Measurements from ENCODE around the gene POLD1. TPM values are rescaled to one million over a fixed set of nuclear protein-coding genes. Genes with fewer than 3 reads are reported as not detected.
"Not testable (repeated sequence)": the region's sequence is repeated elsewhere in the genome, so short reads cannot be mapped to it uniquely, and the experiment has no call there.

Gene POLD1
- total RNA-seq = 35.1 TPM
- long read RNA-seq, transcript POLD1-201 (27 exons, 3,444 nt) = major isoform, 18 of 70 reads
- long read RNA-seq, partial matches to known transcripts = 32 of 70 reads
- long read RNA-seq, other reads (novel, unspliced or antisense) = 17 of 70 reads

DNA sequence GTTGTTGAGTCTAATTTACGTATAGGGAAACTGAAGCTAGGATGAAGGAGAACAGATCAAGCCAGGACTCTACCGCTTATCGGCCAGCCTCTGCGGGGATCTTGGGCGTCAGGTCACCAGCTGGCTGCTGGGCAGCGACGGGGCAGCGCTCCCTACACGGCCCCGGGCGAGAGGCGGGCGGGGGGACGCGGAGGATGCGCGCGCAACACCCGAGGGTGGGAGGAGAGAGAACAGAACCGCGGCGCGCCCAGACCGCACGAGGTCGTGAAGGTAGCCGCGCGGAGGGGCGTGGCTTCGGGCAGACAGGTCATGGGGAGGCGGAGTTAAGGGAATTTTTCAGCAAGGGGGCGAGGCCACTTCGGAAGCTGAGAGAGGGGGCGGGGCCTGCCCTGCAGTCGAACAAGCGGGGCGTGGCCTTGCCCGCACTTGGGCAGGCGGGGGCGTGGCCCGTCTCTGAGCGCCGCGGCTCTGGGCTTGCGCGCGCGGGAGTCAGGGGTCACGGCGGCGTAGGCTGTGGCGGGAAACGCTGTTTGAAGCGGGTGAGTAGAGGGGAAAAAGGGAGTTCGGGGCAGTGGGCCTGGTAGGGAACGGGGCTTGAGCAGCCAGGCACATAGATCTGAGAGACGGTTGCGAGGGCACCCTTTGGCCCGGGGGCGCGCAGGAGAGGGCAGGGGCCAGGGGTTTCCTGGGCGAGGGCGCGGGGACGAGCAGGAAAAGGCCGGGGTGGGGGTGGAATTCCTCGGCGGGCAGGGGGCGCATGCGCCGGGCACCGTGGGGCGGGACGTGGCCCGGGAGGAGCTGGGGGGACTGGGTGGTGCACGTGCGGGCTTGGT is at the start of gene POLD1:
Gene POLD1, plus strand, starts transcription at position 496 of the 833 bp plus-strand sequence. CDS start 14,505 bp downstream, outside the sequence.
- H3K36me3 ChIP-seq = peaks cover 41% of the 10 kb centered on the region
- no peaks in the 10 kb centered on the region for H3K27me3 ChIP-seq (ENCODE audit: low read depth)
- TF ChIP-seq, protein P1, sequence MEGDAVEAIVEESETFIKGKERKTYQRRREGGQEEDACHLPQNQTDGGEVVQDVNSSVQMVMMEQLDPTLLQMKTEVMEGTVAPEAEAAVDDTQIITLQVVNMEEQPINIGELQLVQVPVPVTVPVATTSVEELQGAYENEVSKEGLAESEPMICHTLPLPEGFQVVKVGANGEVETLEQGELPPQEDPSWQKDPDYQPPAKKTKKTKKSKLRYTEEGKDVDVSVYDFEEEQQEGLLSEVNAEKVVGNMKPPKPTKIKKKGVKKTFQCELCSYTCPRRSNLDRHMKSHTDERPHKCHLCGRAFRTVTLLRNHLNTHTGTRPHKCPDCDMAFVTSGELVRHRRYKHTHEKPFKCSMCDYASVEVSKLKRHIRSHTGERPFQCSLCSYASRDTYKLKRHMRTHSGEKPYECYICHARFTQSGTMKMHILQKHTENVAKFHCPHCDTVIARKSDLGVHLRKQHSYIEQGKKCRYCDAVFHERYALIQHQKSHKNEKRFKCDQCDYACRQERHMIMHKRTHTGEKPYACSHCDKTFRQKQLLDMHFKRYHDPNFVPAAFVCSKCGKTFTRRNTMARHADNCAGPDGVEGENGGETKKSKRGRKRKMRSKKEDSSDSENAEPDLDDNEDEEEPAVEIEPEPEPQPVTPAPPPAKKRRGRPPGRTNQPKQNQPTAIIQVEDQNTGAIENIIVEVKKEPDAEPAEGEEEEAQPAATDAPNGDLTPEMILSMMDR (IDR thresholded peaks at IDR 0.05) = no peak
- ATAC-seq (peak; percentile 96 to 97), DNase-seq (peak; percentile 99)
- peaks cover 42% of the 10 kb centered on the region for H3K4me1 ChIP-seq
- H3K9me3 ChIP-seq = no peaks in the 10 kb centered on the region
- peak within 1 kb of the TSS; percentile 79 for H3K27ac ChIP-seq
- intact Hi-C loops (cut with DNase I) = no loop called here
- H3K4me3 ChIP-seq = peak within 1 kb of the TSS; percentile 68

DNA sequence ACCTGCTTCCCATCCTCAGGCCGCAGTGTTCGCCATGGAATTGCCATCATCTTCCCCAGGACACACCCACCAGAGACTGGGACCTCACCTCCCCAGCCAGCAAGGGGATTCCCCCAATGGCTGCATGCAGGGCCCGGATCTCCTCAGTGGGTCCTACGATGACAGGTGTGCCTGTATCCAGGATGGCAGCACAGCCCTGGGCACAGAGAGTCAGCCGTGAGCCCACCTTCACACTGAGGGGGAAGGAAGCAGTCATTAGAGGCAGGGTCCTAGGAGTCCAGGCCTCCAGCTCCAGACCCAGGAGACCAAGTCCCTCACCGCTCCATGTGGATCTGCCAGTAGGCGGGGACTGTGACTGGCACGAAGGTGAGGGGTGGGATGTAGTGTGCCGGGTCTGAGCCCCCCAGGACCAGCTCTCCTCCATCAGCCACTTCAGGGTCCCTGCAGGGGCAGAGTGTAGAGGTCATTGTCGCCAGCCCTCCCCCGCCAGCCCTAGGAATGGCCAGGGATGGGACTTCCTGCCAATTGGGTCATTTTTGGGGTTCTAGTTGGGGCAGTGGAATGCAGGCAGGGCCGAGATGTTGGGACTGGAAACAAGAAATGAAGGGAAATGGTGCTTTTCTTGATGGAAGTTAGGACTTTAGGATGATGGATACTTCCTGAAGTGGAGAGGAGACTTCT is 49.3 kb upstream of the POLD1 start:
- TF ChIP-seq, protein P1 (IDR thresholded peaks at IDR 0.05) = no peak
- peak; percentile 38 for DNase-seq
- Histone ChIP-seq H3K9me3 (no peaks in the 10 kb centered on the region), H3K4me3 (no peak overlapping the region), H3K4me1 (peaks cover 23% of the 10 kb centered on the region), H3K36me3 (no peaks in the 10 kb centered on the region), H3K27me3 (ENCODE audit: low read depth) (peaks cover 6% of the 10 kb centered on the region), H3K27ac (no peak overlapping the region)
- no peak for ATAC-seq
- intact Hi-C loops (cut with DNase I) = no loop called here

DNA sequence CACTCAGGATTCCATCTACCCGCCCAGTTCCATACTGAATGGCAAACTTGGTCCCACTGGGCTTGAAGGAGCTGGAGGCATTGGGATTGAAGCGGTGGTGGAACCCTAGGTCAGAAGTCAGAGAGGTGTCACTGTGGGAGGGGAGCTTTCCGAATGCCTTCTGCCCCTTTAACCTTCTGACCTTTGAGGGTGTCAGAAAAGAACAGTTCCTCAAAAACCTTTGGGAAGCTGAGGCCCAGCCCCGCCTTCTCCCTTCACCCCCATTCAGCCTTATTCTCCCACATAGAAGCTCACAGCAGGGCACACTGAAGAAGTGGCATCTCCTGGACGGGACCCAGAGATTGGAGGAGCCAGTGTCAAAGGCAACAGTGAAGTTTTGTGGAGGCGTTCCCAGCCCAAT is 47.1 kb upstream of the POLD1 start:
- peaks cover 15% of the 10 kb centered on the region for H3K4me1 ChIP-seq
- ATAC-seq; H3K36me3 ChIP-seq; H3K9me3 ChIP-seq; H3K4me3 ChIP-seq; intact Hi-C loops (cut with DNase I); H3K27ac ChIP-seq; H3K27me3 ChIP-seq (ENCODE audit: low read depth): not testable (repeated sequence)
- DNase-seq = peak; percentile 45

DNA sequence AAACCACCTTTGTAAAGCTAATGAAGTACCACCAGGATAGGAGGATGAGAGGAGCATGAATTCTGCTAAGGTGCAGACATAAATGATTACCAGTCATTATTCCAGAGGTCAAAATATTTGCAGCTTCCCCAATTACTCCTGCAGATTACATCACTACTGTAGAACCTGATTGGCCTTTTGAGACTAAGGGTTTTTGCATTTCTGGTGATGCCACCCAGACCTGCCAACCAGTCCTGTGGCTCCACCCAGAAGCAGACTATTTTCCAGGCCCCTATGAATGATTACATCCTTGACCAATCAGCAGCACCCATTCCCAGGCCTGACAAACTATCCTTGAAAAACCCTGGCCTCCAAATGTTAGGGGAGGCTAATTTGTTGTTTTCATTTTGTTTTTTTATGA is 43.8 kb upstream of the POLD1 start:
- intact Hi-C loops (cut with DNase I) = no loop called here
- Histone ChIP-seq H3K4me1 (peaks cover 4% of the 10 kb centered on the region), H3K36me3 (no peaks in the 10 kb centered on the region), H3K9me3 (no peaks in the 10 kb centered on the region), H3K27ac (no peak overlapping the region), H3K4me3 (no peak overlapping the region), H3K27me3 (ENCODE audit: low read depth) (no peaks in the 10 kb centered on the region)
- DNase-seq (no peak), ATAC-seq (no peak)
- TF ChIP-seq, protein P1 (IDR thresholded peaks at IDR 0.05) = no peak

DNA sequence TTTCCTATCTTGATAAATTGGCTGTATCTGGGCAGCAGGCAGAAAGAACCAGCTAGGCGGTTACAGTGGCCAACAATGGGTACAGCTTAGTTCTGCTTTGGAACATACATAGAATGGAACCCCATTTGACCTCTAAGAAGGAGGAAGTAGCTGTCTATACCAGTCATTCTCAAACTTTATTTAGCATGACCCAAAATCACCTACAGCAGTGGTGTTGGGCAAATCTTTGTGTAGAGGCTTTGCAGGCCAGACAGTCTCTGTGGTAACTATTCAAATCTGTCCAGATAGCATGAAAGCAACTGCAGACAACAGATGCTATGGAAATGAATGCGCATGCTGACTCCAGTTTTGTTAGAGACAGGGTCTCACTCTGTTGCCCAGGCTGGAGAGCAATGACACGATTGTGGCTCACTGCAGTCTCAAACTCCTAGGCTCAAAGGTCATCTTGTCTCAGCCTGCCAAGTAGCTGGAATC is 43.0 kb upstream of the POLD1 start:
- H3K27ac ChIP-seq = peak overlapping the region; percentile 25
- peak; percentile 19 for DNase-seq
- peak; percentile 53 to 77 for ATAC-seq

More for the DNA sequence above, 43.0 kb upstream of the POLD1 start:
- Histone ChIP-seq H3K4me1 (peaks cover 4% of the 10 kb centered on the region), H3K9me3 (no peaks in the 10 kb centered on the region), H3K36me3 (no peaks in the 10 kb centered on the region), H3K27me3 (ENCODE audit: low read depth) (no peaks in the 10 kb centered on the region), H3K4me3 (no peak overlapping the region)
- intact Hi-C loops (cut with DNase I) = no loop called here
- TF ChIP-seq, protein P1 (IDR thresholded peaks at IDR 0.05) = no peak
